B cell (primary cell): ENCODE results near the gene TMPRSS7.

Source experiments
- EZH2 ChIP-seq: IDR thresholded peaks from 2 replicates; pipeline ENCODE4 v1.6.1; 2012; ENCODE audit warnings: borderline replicate concordance, low read depth, mild to moderate bottlenecking, moderate library complexity, low read length; ENCODE audit not compliant: insufficient read depth, poor library complexity, severe bottlenecking
- TF ChIP-seq, protein P1 (sequence below): fragments of 200-600 bp; IDR thresholded peaks from one replicate; pipeline ENCODE4 v1.8.0; 2022; ENCODE audit warnings: antibody characterized with exemption, mild to moderate bottlenecking

DNA sequence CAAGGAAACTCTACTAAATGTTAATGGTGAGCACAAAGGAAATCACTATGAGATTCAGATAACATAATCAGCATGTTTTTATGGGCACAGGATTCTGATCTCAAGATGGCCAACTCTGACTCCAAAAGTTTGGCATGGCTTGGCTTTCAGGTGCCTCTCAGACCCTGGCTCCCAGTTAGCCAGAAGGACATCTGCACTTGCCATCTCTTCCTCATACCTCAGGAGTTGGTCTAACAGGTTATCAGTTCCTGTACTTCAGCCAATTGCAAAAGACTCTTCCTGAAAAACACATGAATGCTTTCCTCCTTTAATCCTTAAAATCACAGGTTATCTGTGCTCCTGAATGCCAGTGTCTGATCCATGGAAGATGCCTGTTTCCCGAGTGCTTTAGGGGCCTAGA, 25.0 kb downstream of the TMPRSS7 start:
- TF ChIP-seq, protein P1, sequence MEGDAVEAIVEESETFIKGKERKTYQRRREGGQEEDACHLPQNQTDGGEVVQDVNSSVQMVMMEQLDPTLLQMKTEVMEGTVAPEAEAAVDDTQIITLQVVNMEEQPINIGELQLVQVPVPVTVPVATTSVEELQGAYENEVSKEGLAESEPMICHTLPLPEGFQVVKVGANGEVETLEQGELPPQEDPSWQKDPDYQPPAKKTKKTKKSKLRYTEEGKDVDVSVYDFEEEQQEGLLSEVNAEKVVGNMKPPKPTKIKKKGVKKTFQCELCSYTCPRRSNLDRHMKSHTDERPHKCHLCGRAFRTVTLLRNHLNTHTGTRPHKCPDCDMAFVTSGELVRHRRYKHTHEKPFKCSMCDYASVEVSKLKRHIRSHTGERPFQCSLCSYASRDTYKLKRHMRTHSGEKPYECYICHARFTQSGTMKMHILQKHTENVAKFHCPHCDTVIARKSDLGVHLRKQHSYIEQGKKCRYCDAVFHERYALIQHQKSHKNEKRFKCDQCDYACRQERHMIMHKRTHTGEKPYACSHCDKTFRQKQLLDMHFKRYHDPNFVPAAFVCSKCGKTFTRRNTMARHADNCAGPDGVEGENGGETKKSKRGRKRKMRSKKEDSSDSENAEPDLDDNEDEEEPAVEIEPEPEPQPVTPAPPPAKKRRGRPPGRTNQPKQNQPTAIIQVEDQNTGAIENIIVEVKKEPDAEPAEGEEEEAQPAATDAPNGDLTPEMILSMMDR: no peak
- no peak for TF ChIP-seq EZH2
